Inflammatory macrophage treated with lipopolysaccharide for 1 hour (primary cell): ENCODE measurements around the gene TATDN3.
"Not testable (repeated sequence)": the region's sequence is repeated elsewhere in the genome, so short reads cannot be mapped to it uniquely, and the experiment has no call there.

Source experiments
- DNase-seq, 2 donors: peaks; one replicate each; pipeline ENCODE4 v3.0.0-alpha.2; 2020 to 2022

TATDN3 gene, protein sequence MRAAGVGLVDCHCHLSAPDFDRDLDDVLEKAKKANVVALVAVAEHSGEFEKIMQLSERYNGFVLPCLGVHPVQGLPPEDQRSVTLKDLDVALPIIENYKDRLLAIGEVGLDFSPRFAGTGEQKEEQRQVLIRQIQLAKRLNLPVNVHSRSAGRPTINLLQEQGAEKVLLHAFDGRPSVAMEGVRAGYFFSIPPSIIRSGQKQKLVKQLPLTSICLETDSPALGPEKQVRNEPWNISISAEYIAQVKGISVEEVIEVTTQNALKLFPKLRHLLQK

DNA sequence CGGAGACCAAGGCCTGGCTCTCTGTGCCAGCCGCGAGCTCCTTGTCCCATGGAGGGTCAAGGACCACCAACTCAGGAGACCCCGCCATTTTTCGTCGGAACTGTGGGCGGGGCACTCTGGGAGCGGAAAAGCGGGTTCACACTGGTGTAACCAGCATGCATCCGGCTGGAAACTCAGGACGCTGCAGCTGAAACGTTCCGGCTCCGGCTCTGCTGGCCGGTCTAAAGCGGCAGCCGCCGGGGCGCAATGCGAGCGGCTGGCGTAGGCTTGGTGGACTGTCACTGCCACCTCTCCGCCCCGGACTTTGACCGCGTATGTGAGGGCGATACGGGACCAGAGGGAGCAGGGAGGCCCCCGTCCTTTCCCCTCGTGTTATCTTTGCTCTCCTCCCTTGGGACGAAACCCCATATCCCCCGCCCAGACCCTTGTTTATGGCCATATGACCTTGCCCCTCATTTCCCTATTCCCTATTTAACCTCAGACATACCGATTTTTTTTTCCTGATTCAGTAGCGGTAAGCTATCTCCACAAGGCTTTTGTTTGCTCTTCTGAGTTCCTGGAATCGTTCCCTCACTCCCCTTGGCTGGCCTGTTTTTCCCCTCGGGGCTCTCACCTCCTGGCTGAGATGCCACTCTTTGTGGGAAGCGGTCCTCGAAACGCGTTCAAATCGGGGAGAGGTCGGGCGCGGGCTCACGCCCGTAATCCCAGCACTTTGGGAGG is at the start of gene TATDN3, which contains the start of gene NSL1:
Gene TATDN3 (plus strand): TSS at position 219 of the 720 bp plus-strand sequence. CDS start 28 bp downstream, at position 247.
Gene NSL1 (minus strand): TSS at position 102 of the 720 bp plus-strand sequence. CDS start 14 bp downstream, at position 88.
- DNase-seq = peak; percentile 88 to 100

DNA sequence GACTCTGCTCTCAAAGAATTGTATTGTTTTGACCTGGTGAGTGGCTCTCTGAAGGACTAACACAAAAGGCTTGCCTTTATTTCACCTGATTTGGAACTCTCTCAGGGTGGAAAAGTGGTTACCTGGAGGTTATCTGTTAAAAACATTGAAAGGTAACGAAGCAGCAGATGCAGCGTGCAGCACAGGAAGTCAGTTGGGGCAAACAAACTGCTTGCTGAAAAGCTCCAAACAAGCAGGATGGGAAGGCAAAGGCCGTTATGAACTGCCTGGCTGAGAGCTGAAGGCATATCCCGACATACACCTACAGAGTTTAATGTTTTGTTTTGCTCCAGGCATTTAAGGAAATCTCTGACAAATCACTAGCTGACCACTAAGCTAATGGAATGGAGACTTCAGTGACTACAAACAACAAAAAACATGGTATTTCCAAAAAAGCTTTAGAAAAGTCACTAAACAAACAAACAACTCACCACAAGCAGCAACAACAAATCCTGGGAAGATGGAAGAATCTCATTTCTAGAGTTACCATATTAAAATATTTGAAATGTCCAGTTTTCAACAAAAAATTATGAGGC is 47.7 kb upstream of the TATDN3 start:
- no peak for DNase-seq

DNA sequence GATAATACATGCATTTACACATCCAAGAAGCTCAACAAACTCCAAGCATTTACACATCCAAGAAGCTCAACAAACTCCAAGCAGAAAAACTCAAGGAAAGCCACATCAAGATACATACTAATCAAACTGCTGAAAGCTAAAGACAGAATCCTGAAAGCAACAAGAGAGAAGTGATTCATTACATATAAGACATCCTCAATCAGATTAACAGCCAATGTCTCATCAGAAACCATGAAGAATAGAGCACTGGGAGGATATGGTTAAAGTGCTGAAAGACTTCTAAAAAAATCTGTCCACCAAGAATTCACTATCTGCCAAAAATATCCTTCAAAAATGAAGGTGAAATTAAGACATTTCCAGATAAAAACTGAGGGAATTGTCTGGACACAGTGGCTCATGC is 46.4 kb upstream of the TATDN3 start:
- DNase-seq = no peak

DNA sequence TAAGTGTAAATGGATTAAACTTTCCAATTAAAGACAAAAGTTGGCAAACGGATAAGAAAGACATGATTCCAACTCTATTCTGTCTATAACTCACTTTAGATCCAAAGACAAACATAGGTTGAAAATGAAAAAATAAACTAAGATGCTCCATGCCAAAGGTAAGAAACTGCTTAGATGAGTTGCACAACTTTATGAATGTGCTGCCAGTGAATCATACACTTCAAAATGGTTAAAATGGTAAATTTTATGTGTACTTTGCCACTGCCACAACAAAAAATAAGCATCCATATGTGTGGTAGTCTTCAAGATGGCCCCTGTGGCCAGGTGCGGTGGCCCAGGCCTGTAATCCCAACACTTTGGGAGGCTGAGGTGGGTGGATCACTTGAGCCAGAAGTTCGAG is 45.1 kb upstream of the TATDN3 start:
- DNase-seq = no peak

DNA sequence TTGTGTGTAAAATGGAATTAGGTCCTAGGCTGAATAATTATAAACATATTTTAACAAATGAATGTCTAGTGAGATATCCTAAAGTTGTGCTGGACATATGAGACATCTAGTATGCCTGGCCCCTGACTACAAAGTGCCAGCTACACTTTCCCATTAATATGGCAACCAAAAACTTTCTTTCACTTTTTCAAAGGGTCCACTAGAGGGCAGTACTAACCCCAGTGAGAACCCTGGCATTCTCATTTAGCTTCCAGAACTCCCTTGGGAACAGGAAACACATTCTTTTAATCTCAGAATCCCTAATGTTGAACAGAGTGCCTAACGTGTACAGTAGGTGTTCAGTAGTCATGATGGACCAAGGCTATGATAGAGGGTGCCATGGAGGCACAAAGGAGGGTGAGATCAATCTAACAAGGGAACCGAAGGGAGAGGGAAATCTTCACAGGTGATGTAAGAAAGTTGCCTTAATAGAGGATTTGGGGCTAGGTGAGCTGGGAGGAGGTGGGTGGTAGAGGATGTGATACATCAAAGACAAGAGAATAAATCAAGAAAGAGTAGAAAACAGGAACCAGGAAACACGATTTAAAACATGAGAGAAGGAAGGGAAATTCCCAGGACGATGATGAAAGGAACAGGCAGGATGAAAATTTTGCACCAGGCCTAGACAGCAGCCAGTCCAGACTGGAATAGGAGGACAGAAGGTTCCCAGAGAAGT is 41.7 kb upstream of the TATDN3 start:
- peak; percentile 54 to 72 for DNase-seq

DNA sequence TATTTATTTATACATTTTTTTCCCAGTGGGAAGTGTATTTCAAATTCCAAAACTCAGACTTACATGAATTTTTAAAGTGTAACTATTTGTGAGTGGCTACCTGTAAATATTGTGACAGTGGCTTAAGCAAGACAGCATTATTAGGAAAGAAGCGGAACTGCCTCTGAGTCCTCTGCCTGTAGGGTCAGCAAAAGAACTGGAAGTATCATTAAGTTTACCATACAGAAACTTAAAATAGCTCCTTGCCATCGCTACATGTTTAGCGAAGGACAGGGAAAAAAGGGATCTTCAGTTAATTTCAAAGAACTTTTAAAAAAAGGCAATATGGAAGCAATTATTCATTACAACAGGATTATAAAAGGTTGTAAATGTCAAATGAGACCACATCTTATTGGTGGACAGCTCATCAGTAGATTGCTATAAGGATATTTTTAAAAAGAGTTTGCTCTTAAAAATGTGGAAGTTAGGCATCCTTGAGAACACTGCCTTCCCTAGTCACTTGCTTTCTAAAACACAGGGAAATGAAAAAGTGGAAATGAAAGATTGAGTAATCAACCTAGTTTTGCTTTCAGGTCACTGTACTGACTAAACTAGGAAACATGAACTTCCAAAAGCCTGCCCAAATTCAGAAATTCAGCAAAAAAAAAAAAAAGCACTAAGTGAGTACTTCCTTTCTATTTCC is 39.3 kb upstream of the TATDN3 start:
- DNase-seq = peak; percentile 86 to 91

DNA sequence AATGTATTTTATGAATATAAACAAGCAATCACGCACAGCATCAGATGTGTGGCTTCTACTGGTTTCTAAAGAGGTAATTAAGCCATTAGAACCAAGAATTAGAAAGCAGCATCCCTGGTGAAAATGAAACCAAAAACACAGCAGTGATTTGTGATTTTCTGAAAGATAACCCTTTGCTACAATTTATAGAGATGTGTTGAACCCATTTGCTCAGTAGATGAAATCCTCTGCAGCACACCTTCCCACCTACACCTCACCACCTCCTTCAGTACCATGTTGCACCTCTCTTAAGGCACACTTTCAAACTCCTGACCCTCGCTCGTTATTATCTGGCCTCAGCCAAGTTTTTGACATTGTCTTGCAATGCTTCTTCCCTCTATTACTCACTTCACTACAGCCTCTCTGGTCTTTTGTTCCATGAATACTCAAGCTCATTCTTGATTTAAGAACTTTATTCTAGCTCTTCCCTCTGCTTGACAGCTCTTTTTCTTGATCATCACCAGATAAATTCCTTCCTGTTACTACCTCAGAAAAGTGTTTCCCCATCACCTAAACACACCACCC is 38.7 kb upstream of the TATDN3 start:
- DNase-seq = peak in 1 of 2 donors; percentile 23

DNA sequence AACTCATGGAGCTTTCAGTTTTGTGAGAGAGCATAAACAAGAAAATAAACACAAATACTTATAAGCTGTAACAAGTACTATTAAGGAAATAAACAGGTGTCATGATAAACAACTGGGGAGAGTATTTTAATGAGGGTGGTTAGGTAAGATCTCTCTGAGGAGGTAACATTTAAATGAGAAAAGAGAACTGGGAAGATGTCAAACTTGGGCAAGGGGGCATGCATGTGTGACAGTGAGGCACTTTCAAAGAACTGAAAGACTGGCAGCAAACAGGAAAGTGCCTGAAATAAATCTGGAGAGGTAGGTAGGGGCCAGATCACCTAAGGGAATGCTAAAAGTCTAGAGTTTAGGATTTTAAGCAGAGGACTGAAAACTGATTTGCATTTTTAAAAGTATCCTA is 37.9 kb upstream of the TATDN3 start:
- DNase-seq = no peak

DNA sequence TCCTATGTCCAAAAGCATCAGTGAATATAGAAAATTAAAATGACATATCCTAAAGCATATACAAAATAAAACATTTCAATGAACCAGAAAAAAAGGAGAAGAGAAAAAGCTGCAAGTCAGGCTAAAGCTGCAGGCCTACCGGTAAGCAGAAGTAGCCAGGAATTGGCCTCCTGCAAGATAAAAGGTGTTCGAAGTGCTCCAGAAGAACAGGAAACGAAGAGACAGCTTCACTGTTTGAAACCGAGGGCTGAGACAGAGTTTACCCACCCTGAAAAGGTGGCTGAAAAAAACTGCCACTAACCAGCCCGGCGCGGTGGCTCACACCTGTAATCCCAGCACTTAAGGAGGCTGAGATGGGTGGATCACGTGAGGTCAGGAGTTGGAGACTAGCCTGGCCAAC is 37.5 kb upstream of the TATDN3 start:
- DNase-seq = no peak

DNA sequence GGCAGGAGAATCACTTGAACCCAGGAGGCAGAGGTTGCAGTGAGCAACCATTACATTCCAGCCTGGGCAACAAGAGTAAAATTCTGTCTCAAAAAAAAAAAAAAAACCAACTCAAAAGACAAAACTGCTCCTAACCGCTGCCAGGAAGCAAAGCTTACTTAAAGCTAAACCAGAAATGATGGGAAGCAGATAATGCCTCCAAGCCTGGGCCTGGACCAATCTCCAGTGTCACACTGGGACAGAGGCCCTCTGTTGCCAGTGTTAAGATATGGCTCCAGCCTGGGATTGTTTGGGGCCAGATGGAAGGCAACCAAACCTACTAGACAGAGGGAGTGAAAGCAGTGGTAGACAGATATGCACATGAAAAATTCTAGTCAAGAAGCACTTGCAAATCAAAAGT is 37.0 kb upstream of the TATDN3 start:
- no peak for DNase-seq

DNA sequence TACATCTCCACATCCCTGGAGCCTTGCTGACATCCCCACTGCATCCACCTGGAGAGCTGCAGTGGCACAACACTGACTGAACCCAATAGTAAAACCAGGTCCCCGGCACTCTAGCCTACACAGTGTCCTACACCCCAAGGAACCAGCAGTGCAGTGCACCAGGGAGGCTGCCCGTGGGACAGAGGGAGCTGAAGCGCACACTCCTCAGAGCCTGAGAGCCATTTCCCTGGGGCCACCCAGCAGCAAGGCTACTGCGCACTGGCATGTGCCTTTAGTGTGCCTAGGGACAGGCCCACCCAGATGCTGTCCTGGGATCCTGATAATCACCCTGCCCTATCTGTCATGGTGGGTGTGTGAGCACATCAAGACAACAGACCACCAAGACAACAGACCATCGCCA is 32.0 kb upstream of the TATDN3 start:
- no peak for DNase-seq

DNA sequence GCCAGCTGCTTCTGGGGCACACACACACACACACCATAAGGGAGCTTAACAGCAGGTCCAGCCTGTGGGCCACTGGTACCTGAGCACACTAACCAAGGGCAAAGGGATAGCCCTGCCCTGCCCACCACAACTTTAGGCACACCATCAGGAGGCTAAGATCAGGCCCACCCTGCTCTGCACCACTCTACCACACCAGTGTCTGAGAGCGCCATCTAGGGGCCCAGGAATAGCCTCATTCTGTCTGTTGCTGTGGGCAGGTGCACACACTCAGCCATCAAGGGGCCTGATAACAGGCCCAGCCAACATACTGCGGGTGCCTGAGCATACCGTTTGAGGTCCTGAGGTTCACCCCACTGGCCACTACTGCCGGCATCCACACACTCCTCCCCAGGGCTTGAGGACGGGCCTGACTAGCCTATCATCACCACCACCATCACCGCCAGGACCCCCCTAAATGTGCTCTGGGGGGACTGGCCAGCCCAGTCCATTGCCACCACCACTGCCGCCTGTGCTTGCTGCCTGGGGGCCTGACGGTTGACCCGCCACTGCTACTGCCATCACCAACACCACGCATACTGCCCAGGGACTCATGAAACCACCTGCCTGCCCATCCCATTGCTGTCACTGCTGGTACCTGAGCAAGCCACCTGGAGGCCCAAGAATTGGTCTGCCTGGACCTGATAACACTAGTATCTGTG is 31.4 kb upstream of the TATDN3 start:
- DNase-seq = peak in 1 of 2 donors; percentile 55

DNA sequence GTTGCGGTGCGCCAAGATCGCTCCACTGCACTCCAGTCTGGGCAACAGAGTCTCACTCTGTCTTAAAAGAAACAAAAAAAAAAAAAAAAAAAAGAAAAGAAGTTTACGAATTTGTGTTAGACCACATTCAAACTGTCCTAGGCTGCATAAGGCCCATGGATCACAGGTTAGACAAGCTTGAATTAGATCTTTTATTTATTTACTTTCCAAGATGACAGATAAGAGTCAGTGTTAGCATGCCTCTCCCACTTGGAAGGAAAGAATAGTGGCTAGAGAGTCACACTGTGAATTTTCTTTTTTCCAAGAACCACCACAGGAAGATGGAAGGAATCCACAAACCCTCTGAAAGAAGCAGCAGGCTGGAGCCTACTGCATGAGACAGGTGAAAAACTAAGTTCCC is 29.5 kb upstream of the TATDN3 start:
- DNase-seq = no peak

DNA sequence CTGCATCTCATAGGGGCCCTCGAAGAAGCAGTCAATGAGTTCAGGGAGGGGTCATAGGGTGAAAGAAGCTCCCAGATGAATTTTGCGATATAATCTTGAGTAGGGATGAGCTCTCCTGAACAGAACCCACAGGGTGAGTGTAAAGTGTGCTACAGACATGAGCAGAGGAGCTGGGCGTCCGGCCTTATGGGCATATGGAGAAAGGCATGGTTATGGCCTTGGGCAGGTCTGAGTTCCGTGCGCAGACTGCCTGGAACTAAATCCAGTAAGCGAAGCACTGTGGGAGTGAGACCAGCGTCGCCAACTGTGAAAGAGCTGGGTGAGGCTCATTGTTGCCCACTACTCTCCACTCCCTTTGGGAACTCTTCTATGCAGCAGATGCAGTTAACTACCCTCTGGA is 28.9 kb upstream of the TATDN3 start:
- DNase-seq = no peak

DNA sequence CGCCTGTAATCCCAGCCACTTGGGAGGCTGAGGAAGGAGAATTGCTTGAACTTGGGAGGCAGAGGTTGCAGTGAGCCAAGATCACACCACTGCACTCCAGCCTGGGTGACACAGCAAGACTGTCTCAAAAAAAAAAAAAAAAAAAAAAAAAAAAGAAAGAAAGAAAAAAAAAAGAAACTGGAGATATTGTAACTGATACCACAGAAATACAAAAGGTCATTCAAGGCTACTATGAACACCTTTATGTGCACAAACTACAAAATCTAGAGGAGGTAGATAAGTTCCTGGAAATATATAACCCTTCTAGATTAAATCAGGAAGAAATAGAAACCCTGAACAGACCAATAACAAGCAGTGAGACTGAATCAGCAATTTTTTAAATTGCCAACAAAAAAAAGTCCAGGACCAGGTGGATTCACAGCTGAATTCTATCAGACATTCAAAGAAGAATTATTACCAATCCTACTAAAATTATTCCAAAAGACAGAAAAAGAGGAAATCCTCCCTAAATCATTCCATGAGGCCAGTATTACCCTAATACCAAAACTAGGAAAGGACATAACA is 26.9 kb upstream of the TATDN3 start:
- not testable (repeated sequence) for DNase-seq

DNA sequence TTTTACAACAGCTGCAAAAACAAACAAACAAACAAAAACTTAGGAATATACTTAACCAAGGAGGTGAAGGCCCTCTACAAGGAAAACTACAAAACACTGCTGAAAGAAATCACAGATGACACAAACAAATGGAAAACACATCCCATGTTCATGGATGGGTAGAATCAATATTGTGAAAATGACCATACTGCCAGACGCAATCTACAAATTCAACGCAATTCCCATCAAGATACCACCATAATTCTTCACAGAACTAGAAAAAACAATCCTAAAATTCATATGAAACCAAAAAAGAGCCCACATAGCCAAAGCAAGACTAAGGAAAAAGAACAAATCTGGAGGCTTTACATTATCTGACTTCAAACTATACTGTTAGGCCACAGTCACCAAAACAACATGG is 24.9 kb upstream of the TATDN3 start:
- DNase-seq = not testable (repeated sequence)

DNA sequence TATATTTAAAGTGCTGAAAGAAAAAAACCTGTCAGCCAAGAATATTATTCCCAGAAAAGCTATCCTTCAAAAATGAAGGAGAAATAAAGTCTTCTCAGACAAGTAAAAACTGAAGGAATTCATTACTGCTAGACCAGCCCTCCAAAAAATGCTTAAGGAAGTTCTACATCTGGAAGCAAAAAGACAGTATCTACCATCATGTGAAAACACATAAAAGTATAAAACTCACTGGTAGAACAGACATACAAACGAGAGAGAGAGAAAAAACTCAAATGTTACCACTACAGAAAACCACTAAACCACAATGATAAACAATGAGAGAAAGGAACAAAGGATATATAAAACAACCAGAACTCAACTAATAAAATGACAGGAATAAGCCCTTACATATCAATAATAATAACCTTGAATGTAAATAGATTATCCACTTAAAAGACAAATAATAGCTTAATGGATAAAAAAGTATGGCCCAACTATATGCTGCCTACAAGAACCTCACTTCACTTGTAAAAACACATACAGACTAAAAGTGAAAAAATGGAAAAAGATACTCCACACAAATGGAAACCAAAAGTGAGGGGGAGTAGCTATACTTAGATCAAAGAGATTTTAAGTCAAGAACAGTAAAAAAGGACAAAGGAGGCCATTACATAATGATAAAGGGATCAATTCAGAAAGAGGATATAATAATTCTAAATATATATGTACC is 22.1 kb upstream of the TATDN3 start:
- DNase-seq = no peak

DNA sequence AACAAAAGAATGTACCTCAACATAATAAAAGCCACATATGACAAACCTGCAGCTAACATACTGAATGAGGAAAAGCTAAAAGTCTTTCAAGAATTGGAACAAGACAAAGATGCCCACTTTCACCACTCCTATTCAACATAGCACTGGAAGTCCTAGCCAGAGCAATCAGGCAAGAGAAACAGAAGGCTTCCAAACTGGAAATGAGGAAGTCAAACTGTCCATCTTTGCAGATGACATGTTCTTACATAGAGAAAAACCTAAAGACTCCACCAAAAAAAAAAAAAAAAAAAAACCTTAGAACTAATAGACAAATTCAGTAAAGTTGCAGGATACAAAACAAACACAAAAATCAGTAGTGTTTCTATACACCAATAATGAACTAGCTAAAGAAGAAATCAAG is 20.4 kb upstream of the TATDN3 start:
- DNase-seq = peak in 1 of 2 donors; percentile 27

DNA sequence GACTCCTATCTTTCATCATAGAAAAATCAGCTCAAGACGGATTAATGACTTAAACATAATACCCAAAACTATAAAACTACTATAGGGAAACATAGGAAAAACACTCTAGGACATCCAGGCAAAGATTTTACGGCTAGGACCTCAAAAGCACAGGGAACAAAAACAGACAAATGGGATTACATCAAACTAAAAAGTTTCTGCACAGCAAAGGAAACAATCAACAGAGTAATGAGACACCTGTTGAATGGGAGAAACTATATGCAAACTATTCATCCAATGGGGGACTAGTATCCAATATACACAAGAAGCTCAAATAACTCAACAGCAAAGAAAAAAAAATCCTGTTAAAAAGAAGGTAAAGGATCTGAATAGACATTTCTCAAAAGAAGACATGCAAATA is 18.7 kb upstream of the TATDN3 start:
- DNase-seq = no peak

DNA sequence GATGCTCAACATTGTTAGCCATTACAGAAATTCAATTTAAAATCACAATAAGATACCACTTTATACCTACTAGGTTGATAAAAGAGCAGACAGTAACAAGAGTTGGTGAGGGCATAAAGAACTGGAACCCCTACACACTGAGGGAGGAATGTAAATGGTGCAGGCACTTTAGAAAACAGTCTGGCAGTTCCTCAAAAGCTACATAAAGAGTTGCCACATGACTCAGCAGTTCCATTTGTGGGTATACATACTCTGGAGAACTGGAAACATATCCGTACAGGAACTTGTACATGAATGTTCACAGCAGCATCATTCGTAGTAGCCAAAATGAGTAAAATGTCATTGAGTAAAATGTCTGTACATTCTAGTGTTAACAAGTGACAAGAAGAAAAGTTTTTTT is 17.1 kb upstream of the TATDN3 start:
- peak; percentile 71 to 75 for DNase-seq

DNA sequence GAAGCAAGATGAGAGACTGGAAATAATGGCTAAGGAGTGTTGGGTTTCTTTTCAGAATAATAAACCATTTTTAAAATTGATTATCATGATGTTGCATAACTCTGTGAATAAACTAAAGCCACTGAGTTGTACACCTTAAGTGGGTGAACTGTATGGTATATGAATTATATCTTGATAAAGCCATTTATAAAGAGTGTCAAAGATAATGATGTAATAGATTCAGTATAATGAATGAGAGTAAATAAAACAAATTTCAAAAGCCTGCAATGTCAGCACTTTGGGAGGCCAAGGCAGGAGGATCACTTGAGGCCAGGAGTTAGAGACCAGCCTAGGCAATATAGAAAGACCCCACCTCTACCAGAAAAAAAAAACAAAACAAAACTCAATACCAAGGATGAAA is 16.5 kb upstream of the TATDN3 start:
- no peak for DNase-seq
